ENCODE measurements around the gene PLSCR1. TPM values are rescaled to one million over a fixed set of nuclear protein-coding genes. Genes with fewer than 3 reads are reported as not detected.

Gene PLSCR1
- total and polyA plus RNA-seq, 2 of the 4 experiments (the other 2 are of a cell fraction): 5.6 to 13.2 TPM

GRCh38 chr3:146472611-146473010 is 71.8 kb downstream of the PLSCR1 start:
- dilution Hi-C loops (cut with HindIII; ENCODE audit: low sequenced_read_pairs, unreplicated experiment): no loop called here

More at GRCh38 chr3:146472611-146473010, 71.8 kb downstream of the PLSCR1 start:
- no peak overlapping the region for H3K14ac ChIP-seq (replicated peaks; ENCODE audit: low read depth, low read length)
- H3K4me2 ChIP-seq (ENCODE audit: low read depth, low read length): no peak overlapping the region
- no peaks in the 10 kb centered on the region for H4K20me1 ChIP-seq (ENCODE audit: insufficient read depth, low read length)
- no peak overlapping the region for H3K27ac ChIP-seq (ENCODE audit: insufficient read depth, low read length)
- H3K9me3 ChIP-seq (ENCODE audit: control insufficient read depth, insufficient read depth, low read length): no peaks in the 10 kb centered on the region
- DNase-seq (no peak), ATAC-seq (ENCODE audit: low read depth) (no peak)
- no peak overlapping the region for H3K56ac ChIP-seq (ENCODE audit: extremely low read depth, insufficient read depth, low read length)
- H2AFZ ChIP-seq (replicated peaks; ENCODE audit: low read length, poor library complexity): no peak overlapping the region
- H3K27me3 ChIP-seq (ENCODE audit: control insufficient read depth, insufficient read depth, low read length): peaks cover 2% of the 10 kb centered on the region
- CTCF ChIA-PET: no interaction called here
- no peak overlapping the region for H2AK9ac ChIP-seq (replicated peaks; ENCODE audit: low read depth, low read length, poor library complexity)
- intact Hi-C loops (cut with micrococcal nuclease): no loop called here
- POLR2A ChIA-PET (ENCODE audit: unreplicated experiment): no interaction called here
- peaks cover 2% of the 10 kb centered on the region for H3K4me1 ChIP-seq (ENCODE audit: control insufficient read depth, insufficient read depth, low read length)
- no TSS peak for BruUV-seq (replicated peaks)
- in situ Hi-C loops (cut with MboI; ENCODE audit: low sequenced_read_pairs): no loop called here
- H2BK120ac ChIP-seq (ENCODE audit: low read depth, low read length): no peak overlapping the region
- no peak for TF ChIP-seq CEBPB (IDR thresholded peaks at IDR 0.05; ENCODE audit: low read depth, low read length)
- TF ChIP-seq, protein P1, sequence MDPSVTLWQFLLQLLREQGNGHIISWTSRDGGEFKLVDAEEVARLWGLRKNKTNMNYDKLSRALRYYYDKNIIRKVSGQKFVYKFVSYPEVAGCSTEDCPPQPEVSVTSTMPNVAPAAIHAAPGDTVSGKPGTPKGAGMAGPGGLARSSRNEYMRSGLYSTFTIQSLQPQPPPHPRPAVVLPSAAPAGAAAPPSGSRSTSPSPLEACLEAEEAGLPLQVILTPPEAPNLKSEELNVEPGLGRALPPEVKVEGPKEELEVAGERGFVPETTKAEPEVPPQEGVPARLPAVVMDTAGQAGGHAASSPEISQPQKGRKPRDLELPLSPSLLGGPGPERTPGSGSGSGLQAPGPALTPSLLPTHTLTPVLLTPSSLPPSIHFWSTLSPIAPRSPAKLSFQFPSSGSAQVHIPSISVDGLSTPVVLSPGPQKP (IDR thresholded peaks at IDR 0.05; ENCODE audit: borderline replicate concordance, low read depth, low read length): no peak
- no peak for TF ChIP-seq NFE2L2 (IDR thresholded peaks at IDR 0.05; ENCODE audit: low read depth, low read length)
- no peak for TF ChIP-seq CTCF (conservative IDR thresholded peaks at IDR 0.05; ENCODE audit: low read depth, low read length)
- no peak for TF ChIP-seq BHLHE40 (IDR thresholded peaks at IDR 0.05; ENCODE audit: low read depth, low read length)
- TF ChIP-seq MAZ (IDR thresholded peaks at IDR 0.05; ENCODE audit: borderline replicate concordance, low read depth, low read length): no peak
- no peak for TF ChIP-seq CHD1 (IDR thresholded peaks at IDR 0.05; ENCODE audit: low read depth, low read length)
- TF ChIP-seq POLR2A (IDR thresholded peaks at IDR 0.05; ENCODE audit: low read depth, low read length): no peak
- TF ChIP-seq FOS (IDR thresholded peaks at IDR 0.05; ENCODE audit: low read depth, low read length): no peak
- no peak for TF ChIP-seq MAFK (IDR thresholded peaks at IDR 0.05; ENCODE audit: low read depth, low read length)
- no peak for TF ChIP-seq USF2 (IDR thresholded peaks at IDR 0.05; ENCODE audit: low read depth, low read length)
- TF ChIP-seq RCOR1 (IDR thresholded peaks at IDR 0.05; ENCODE audit: insufficient replicate concordance, low read length): no peak
- no peak overlapping the region for H4K5ac ChIP-seq (ENCODE audit: low read depth, low read length)
- H3K18ac ChIP-seq (ENCODE audit: low read depth, low read length): no peak overlapping the region
- H3K4me3 ChIP-seq (ENCODE audit: insufficient read depth, low read depth, low read length): no peak overlapping the region
- H2BK20ac ChIP-seq (ENCODE audit: low read depth, low read length): no peak overlapping the region
- no peak overlapping the region for H2BK15ac ChIP-seq (ENCODE audit: low read depth, low read length)
- no CpG with 5 or more reads among the region's 1 CpG for WGBS, 2 experiments (ENCODE audit: extremely low coverage in 2 of 2, insufficient read length in 1 of 2)
- H3K23ac ChIP-seq (ENCODE audit: low read depth, low read length): no peak overlapping the region
- no peak overlapping the region for H3K4ac ChIP-seq (ENCODE audit: low read depth, low read length)
- no peak overlapping the region for H4K8ac ChIP-seq (ENCODE audit: low read depth in 2 of 2, low read length in 2 of 2)
- no peaks in the 10 kb centered on the region for H3K9me1 ChIP-seq (ENCODE audit: insufficient read depth, low read length)
- H4K91ac ChIP-seq (ENCODE audit: insufficient read depth, low read depth, low read length): no peak overlapping the region
- H2AK5ac ChIP-seq (ENCODE audit: low read depth, low read length): no peak overlapping the region
- no peaks in the 10 kb centered on the region for H3K36me3 ChIP-seq (ENCODE audit: control insufficient read depth, insufficient read depth, low read length)
- H3K9ac ChIP-seq (ENCODE audit: low read depth, low read length): no peak overlapping the region
- no peak overlapping the region for H2BK5ac ChIP-seq (ENCODE audit: low read depth, low read length, poor library complexity, severe bottlenecking)
- no peaks in the 10 kb centered on the region for H3K79me1 ChIP-seq (ENCODE audit: low read depth in 1 of 2, low read length in 2 of 2)

All from IMR-90 (cell line).